Ovary (tissue), 3 donors: Measurements from ENCODE around the gene COL26A1.

Experiments used
- CTCF ChIP-seq, 3 donors: fragments of 450-650 bp in 2 of 3; fragments of 200-600 bp in 1 of 3; IDR thresholded peaks; one replicate each; pipeline versions ENCODE4 v1.5.1 to v1.8.0; 2016 to 2022; ENCODE audit warnings: antibody characterized with exemption in 3 of 3, mild to moderate bottlenecking in 1 of 3
- EP300 ChIP-seq: sonication (generic); formaldehyde crosslinking; IDR thresholded peaks from one replicate; pipeline ENCODE4 v1.6.1; 2017; ENCODE audit warnings: antibody characterized with exemption
- POLR2A ChIP-seq: fragments of 450-650 bp; IDR thresholded peaks from one replicate; pipeline ENCODE4 v1.6.1; 2017; ENCODE audit warnings: antibody characterized with exemption, mild to moderate bottlenecking, moderate library complexity
- donor health status: DM: no; HTN: no; CAD: no.

DNA sequence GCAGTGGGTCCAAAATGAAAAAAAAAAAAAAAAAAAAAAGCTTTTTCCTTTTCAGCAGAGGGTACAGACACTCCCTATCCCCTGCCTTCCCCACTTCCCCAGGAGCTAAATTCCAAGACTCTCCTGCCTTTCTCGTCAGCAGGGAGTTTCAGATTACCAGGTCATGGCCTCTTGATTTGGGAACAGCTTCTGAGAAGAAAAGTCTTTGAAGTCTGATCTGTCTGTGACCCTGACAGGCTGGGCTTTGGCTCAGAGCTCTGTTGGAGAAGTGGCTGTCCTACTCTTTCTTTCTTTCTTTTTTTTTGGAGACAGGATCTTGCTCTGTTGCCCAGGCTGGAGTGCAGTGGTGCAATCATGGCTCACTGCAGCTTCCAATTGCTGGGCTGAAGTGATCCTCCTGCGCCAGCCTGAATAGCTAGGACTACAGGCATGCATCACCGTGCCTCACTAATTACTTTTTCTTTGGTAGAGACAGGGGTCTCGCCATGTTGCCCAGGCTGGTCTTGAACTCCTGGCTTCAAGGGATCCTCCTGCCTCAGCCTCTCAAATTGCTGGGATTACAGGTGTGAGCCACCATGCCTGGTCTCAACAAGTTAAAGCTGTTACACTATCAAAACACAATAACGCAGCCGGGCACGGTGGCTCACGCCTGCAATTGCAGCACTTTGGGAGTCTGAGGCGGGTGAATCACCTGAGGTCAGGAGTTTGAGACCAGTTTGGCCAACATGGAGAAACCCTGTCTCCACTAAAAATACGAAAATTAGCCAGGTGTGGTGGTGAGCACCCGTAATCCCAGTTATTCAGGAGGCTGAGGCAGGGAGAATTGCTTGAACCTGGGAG lies 59.9 kb downstream of the COL26A1 start:
- TF ChIP-seq POLR2A (no peak), CTCF (IDR thresholded peaks at IDR 0.05) (no peak), EP300 (no peak)
